Activated CD4-positive, alpha-beta T cell treated with anti-CD3 and anti-CD28 coated beads for 1 hour (primary cell): ENCODE measurements around the gene SPAG16.
"Not testable (repeated sequence)": the region's sequence is repeated elsewhere in the genome, so short reads cannot be mapped to it uniquely, and the experiment has no call there.

Experiments
- DNase-seq: peaks from one replicate; pipeline ENCODE4 v3.0.0-alpha.2; 2020

Gene SPAG16

GRCh38 chr2:213274143-213274542, 10.1 kb upstream of the SPAG16 start:
- no peak for DNase-seq

- DNase-seq: no peak
Measured at GRCh38 chr2:213275265-213275664, 9.0 kb upstream of the SPAG16 start.

GRCh38 chr2:213277134-213277533, 7.1 kb upstream of the SPAG16 start:
- DNase-seq: not testable (repeated sequence)

GRCh38 chr2:213279116-213279620, 5.1 kb upstream of the SPAG16 start:
- no peak for DNase-seq

- DNase-seq: no peak
Measured at GRCh38 chr2:213279971-213280370, 4.3 kb upstream of the SPAG16 start.

- no peak for DNase-seq
Measured at GRCh38 chr2:213281156-213281555, 3.1 kb upstream of the SPAG16 start.

- no peak for DNase-seq
Measured at GRCh38 chr2:213285404-213285803, 1.1 kb downstream of the SPAG16 start.

GRCh38 chr2:213286161-213286560, 1.9 kb downstream of the SPAG16 start:
- no peak for DNase-seq

GRCh38 chr2:213288913-213289700, 4.8 kb downstream of the SPAG16 start:
- DNase-seq: no peak

- no peak for DNase-seq
Measured at GRCh38 chr2:213290501-213290900, 6.2 kb downstream of the SPAG16 start.

- DNase-seq: no peak
Measured at GRCh38 chr2:213296270-213296669, 12.0 kb downstream of the SPAG16 start.

- DNase-seq: no peak
Measured at GRCh38 chr2:213306316-213306942, 22.2 kb downstream of the SPAG16 start.

GRCh38 chr2:213315168-213315876, 31.1 kb downstream of the SPAG16 start:
- no peak for DNase-seq

- no peak for DNase-seq
Measured at GRCh38 chr2:213316001-213316735, 31.9 kb downstream of the SPAG16 start.

- no peak for DNase-seq
Measured at GRCh38 chr2:213317929-213318328, 33.7 kb downstream of the SPAG16 start.

GRCh38 chr2:213320604-213321003, 36.3 kb downstream of the SPAG16 start:
- DNase-seq: no peak

- no peak for DNase-seq
Measured at GRCh38 chr2:213336253-213336770, 52.0 kb downstream of the SPAG16 start.

GRCh38 chr2:213353419-213353818, 69.2 kb downstream of the SPAG16 start:
- no peak for DNase-seq

- no peak for DNase-seq
Measured at GRCh38 chr2:213376644-213377043, 92.4 kb downstream of the SPAG16 start.

GRCh38 chr2:213407027-213407426, 122.8 kb downstream of the SPAG16 start:
- not testable (repeated sequence) for DNase-seq

GRCh38 chr2:213408426-213409070, 124.3 kb downstream of the SPAG16 start:
- DNase-seq: not testable (repeated sequence)

GRCh38 chr2:213410687-213411086, 126.4 kb downstream of the SPAG16 start:
- not testable (repeated sequence) for DNase-seq
